NCI-H2029 treated with DMSO at 0.1 percent for 48 hours (cell line): ENCODE data around the gene RALGPS2.

Source experiments
- DNase-seq: peaks from one replicate; lab custom pipeline; 2025; lab: John Stamatoyannopoulos, UW

Gene RALGPS2

DNA sequence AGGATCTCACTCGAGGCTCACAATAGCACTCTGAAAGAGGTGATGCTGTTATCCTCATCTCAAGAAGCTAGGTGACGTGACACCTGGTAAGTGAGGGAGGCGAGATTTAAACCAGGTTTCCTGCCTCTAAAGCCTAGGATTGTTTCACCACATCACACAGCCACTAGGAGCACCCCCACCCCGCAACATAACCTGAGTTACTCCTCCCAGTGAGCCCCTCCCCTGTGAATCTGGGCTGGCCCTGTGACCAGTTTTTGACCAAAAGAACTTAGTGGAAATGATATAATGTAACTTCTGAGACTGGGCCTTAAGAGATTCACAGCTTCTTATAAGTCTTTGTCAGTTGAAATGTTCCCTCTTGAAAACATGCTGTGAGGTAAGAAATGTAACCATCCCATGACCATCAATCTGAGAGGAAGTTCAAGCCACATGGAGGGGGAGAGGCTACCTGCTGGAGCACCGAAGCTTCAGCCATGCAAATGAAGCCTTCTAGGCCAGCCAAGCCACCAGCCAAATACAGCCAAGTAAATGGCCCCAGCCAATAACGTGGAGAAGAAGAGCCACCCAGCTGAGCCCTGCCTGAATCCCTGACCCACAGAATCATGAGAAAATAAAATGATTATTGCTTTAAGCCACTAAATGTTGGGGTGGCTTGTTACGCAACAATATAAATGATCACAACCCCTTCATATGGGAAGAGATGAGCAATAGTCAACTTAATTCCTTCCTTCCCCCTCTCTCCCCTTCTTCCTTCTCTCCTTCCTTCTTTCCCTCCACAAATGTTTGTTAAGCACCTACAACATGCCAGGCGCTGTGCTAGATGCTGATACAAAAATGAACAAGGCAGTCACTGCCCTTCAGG, 239.7 kb downstream of the RALGPS2 start:
- DNase-seq: no peak

- DNase-seq: no peak
Observed at GRCh38 chr1:178966312-178966711, 241.3 kb downstream of the RALGPS2 start.

GRCh38 chr1:178969226-178969987, 244.4 kb downstream of the RALGPS2 start:
- DNase-seq: no peak

DNA sequence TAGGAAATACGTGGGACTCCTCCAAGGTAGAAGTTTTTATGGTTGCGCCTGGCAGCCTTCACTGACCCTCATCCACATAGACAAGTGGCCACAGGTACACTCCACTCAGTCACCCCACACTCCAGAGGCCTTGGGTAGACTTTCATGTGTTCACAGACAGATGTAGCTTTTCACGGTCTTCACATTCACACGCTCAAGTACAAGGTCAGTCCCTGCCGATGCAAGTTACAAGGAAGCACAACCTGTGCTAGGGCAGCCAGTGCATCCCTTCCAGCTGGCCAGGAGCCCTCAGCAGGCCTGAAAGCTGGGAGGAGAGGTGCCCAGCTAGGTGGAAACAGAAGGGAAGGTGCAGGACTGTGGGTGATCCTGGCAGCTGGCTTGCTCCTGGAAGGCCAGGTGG, 245.1 kb downstream of the RALGPS2 start:
- DNase-seq: no peak
